Pancreas (tissue), 10 donors: ENCODE data around the gene DAND5. TPM values are rescaled to one million over a fixed set of nuclear protein-coding genes. Genes with fewer than 3 reads are reported as not detected.

Experiments
- ATAC-seq, 4 donors: fragments of 200-7000 bp; cut with Tn5 transposase; one replicate each; pipeline versions ENCODE4 v1.8.0 to v1.9.1; 2020; ENCODE audit warnings: mild to moderate bottlenecking in 4 of 4, moderate library complexity in 4 of 4
- DNase-seq, 6 donors: peaks; one replicate each; pipeline ENCODE4 v3.0.0-alpha.2; 2020
- FAIRE-seq: peaks from 2 replicates; lab custom pipeline; 2012; peaks lifted over from hg19 to GRCh38; lab: Jason Lieb, UNC
- H3K27ac ChIP-seq, 4 donors: fragments of 200-600 bp; sonication (generic); 1 replicate in 3 of 4; 2 replicates in 1 of 4; pipeline versions ENCODE4 v1.5.0 to v1.8.0; 2020
- H3K27me3 ChIP-seq, 4 donors: fragments of 200-600 bp; one replicate each; pipeline ENCODE4 v1.8.0; 2021
- H3K36me3 ChIP-seq, 3 donors: fragments of 200-600 bp; sonication (generic) in 1 of 3; one replicate each; pipeline versions ENCODE4 v1.5.0 to v1.8.0; 2020 to 2021
- H3K4me1 ChIP-seq, 3 donors: fragments of 200-600 bp; one replicate each; pipeline ENCODE4 v1.8.0; 2021
- H3K4me3 ChIP-seq, 4 donors: fragments of 200-600 bp; sonication (generic) in 2 of 4; one replicate each; pipeline versions ENCODE4 v1.5.0 to v1.8.0; 2020 to 2021
- H3K9me3 ChIP-seq, 4 donors: fragments of 200-600 bp; one replicate each; pipeline ENCODE4 v1.8.0; 2021
- WGBS, 2 donors: extraction: QIAGEN DNeasy Blood & Tissue Kit; methylation state at CpG; one replicate each; pipeline ENCODE4 v1.1.7; 2013; 5-methylcytosine and 5-hydroxymethylcytosine counted together
- intact Hi-C, 3 donors: fragments of 100-400 bp; cut with DNase I; formaldehyde crosslinking; loops; one replicate each; pipeline versions ENCODE4 v1.11.1 to v1.14.2; 2022
- polyA plus RNA-seq, 2 donors: library from polyadenylated mRNA; stranded (reverse); fragments of 200-250 nt; gene quantifications; one replicate each; pipeline ENCODE4 v1.2.3, GENCODE V29; 2013
- total RNA-seq, 6 donors: library from RNA; stranded (reverse); fragmentation: NEBNext Ultra II Directional in 4 of 6; extraction: Animal tissue kit (Norgen Biotek cat#: 25700) in 4 of 6; gene quantifications; one replicate each; pipeline versions ENCODE4 v1.2.1 to v1.2.4, GENCODE V29; 2021 to 2023
- TF ChIP-seq, protein P1 (sequence below), 4 donors: fragments of 200-600 bp; sonication (generic) in 3 of 4; IDR thresholded peaks; one replicate each; pipeline versions ENCODE4 v1.5.0 to v1.8.0; 2021; ENCODE audit warnings: antibody characterized with exemption in 4 of 4
- donor health status: healthy with polysubstance abuse.
- donor health status: DM: no; HTN: no; CAD: no; lungs with moderate emphysema.
- donor health status: DM: no; HTN: no; CAD: no.
- donor health status: control.
- donor health status: control.
- donor health status: Bipolar disorder and iron deficiency.
- donor health status: DM: yes; HTN: yes; CAD: no.
- donor health status: DM: no; HTN: no; CAD: no.
- donor health status: DM: no; HTN: no; CAD: no.
- donor health status: DM: yes; HTN: yes; CAD: no.

Gene DAND5
- total and polyA plus RNA-seq, 8 donors = 0.12 to 0.23 (median 0.14) TPM; not detected in 4

DNA sequence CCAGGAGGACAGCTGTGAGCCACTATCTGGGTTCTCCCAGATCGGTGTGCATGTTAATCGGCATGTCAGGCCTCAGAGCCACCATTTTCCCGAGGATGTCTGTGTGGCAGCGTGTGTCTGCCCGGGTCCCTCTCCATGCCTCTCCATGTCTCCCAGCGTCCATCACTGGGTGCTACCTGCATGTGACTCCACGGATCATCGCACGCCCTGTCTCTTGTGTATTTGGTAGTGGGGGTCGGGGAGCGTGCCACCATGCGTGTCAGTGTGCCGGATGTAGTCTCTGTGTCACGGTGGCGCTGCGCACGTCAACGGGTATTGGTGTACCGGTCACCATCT lies 31.8 kb downstream of the DAND5 start:
- no peaks in the 10 kb centered on the region for H3K36me3 ChIP-seq
- peaks cover 0 to 10% (median 0%) of the 10 kb centered on the region in 3 donors for H3K4me1 ChIP-seq
- 89 to 94% methylated on average over 19 of the region's 19 CpGs for WGBS, 2 donors
- no peak overlapping the region for H3K27ac ChIP-seq
- H3K4me3 ChIP-seq = no peak overlapping the region
- DNase-seq = no peak
- intact Hi-C loops = no loop called here
- no peak for ATAC-seq
- H3K9me3 ChIP-seq = no peaks in the 10 kb centered on the region
- TF ChIP-seq, protein P1, sequence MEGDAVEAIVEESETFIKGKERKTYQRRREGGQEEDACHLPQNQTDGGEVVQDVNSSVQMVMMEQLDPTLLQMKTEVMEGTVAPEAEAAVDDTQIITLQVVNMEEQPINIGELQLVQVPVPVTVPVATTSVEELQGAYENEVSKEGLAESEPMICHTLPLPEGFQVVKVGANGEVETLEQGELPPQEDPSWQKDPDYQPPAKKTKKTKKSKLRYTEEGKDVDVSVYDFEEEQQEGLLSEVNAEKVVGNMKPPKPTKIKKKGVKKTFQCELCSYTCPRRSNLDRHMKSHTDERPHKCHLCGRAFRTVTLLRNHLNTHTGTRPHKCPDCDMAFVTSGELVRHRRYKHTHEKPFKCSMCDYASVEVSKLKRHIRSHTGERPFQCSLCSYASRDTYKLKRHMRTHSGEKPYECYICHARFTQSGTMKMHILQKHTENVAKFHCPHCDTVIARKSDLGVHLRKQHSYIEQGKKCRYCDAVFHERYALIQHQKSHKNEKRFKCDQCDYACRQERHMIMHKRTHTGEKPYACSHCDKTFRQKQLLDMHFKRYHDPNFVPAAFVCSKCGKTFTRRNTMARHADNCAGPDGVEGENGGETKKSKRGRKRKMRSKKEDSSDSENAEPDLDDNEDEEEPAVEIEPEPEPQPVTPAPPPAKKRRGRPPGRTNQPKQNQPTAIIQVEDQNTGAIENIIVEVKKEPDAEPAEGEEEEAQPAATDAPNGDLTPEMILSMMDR (IDR thresholded peaks at IDR 0.05) = no peak
- no peaks in the 10 kb centered on the region for H3K27me3 ChIP-seq
- no peak for FAIRE-seq

DNA sequence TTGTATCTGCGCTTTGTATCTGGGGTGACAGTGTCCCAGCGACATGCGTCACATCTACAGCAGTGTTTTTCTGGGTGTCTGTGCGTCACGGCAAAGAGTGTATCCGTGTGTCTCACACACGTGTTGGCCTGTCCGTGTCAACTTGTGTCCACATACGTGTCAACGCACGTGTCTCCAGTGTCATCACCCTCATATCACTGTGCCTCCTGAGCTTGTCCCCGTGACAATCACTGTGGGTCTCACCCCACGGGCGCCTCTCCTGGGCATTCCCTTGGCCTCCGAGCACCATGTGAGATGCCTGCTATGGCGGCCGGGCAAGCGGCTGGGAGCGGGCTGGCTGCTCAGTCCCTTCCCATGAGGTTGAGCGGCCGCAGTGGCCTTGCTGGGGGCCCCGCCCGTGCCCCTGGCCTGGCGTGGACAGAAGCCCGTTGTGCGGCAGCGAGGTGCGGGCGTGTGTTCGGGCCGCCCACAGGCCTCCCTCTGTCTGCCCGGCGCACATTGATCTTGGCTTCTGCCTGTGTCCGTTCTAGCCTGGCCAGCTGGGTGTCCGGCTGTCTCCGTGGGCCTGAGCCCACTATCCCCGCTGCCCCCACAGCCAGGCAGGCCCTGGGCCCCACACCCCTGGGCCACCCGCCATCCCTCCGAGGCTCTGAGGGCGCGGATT lies 32.3 kb downstream of the DAND5 start:
- Histone ChIP-seq H3K27ac (peak overlapping the region; percentile 46 to 75 (median 66)), H3K27me3 (no peaks in the 10 kb centered on the region), H3K9me3 (no peaks in the 10 kb centered on the region), H3K4me3 (peak overlapping the region in 1 of 4 donors; percentile 22), H3K36me3 (no peaks in the 10 kb centered on the region), H3K4me1 (peaks cover 0 to 14% (median 3%) of the 10 kb centered on the region in 3 donors)
- FAIRE-seq = no peak
- ATAC-seq = peak; percentile 21 to 45 (median 23)
- TF ChIP-seq, protein P1 (IDR thresholded peaks at IDR 0.05) = no peak
- intact Hi-C loops = no loop called here
- DNase-seq = no peak
- WGBS, 2 donors = 72 to 74% methylated on average over 41 of the region's 41 CpGs

DNA sequence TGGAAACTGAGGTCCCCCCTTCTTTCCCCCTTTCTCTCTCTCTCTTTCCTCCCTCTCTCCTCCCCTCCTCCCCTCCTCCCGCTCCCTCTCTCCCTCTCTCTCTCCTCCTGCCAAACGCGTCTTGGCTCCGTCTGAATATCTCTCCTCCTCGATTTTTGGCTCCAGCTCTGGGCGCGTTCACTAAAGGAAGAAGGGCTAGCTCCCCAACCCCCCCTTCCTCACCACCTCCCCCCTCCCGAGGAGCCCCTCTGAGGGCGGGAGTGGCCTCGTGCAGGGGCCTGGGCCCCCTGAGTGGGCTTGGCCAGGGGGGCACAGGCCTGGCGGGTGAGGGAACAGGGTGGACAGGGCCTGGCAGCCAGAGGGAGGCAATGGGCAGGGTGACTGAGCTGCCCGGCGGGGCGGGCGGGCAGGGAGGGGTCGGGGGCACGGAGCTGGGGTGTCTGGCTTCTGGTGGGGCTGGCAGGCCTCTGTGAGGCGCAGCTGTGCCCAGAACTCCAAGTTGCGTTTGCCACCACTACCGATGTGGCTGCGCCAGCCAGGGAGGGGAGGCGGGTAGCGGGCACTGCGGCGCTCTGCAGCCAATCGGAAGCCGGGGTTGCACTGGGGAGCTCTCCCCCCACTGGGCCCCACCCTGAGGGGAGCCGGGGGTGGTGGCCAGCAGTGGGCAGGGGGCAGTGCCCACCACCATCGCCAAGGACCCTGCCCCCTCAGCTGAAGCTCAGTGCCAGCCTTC lies 33.0 kb downstream of the DAND5 start:
- peak; percentile 49 to 58 (median 54) for ATAC-seq
- FAIRE-seq = no peak
- H3K27ac ChIP-seq = peak overlapping the region; percentile 58 to 75 (median 66)
- H3K27me3 ChIP-seq = no peaks in the 10 kb centered on the region
- peaks cover 0 to 15% (median 8%) of the 10 kb centered on the region in 3 donors for H3K4me1 ChIP-seq
- no peaks in the 10 kb centered on the region for H3K36me3 ChIP-seq
- H3K4me3 ChIP-seq = peak overlapping the region in 1 of 4 donors; percentile 22
- WGBS, 2 donors = 61 to 69% methylated on average over 18 to 29 of the region's 29 CpGs
- DNase-seq = peak in 1 of 6 donors; percentile 37
- TF ChIP-seq, protein P1 (IDR thresholded peaks at IDR 0.05) = no peak
- intact Hi-C loops = no loop called here
- H3K9me3 ChIP-seq = no peaks in the 10 kb centered on the region

DNA sequence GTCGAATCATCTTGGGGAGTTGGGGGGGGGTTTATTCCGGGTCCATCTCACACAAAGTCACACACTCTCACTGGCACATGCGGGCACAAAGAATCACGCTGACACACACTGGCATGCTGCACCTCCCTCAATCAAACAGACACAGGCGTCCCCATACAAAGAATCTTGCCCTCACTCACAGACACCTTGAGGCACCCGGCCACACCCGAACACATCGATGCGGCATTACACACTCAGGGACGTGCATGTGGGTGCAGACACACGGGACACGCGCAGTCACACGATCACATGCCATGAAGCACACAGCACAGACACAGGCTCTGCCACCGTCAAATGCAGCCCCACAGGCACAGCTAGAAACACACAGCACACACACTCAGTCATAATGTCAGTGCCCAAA lies 33.7 kb downstream of the DAND5 start:
- intact Hi-C loops = no loop called here
- no peaks in the 10 kb centered on the region for H3K9me3 ChIP-seq
- no peak for DNase-seq
- H3K27ac ChIP-seq = peak overlapping the region in 2 of 4 donors; percentile 58 to 75
- whole genome bisulfite sequencing, 2 donors = 83 to 86% methylated on average over 15 of the region's 15 CpGs
- no peaks in the 10 kb centered on the region for H3K36me3 ChIP-seq
- peaks cover 2 to 22% (median 16%) of the 10 kb centered on the region in 3 donors for H3K4me1 ChIP-seq
- TF ChIP-seq, protein P1 (IDR thresholded peaks at IDR 0.05) = no peak
- no peak for FAIRE-seq
- H3K27me3 ChIP-seq = no peaks in the 10 kb centered on the region
- H3K4me3 ChIP-seq = no peak overlapping the region
- ATAC-seq = no peak
